Right cardiac atrium (tissue), 5 donors: ENCODE measurements around the gene CPA5. TPM values are rescaled to one million over a fixed set of nuclear protein-coding genes. Genes with fewer than 3 reads are reported as not detected.
"Not testable (repeated sequence)": the region's sequence is repeated elsewhere in the genome, so short reads cannot be mapped to it uniquely, and the experiment has no call there.

Source experiments
- ATAC-seq, 2 donors: fragments of 200-7000 bp; cut with Tn5 transposase; one replicate each; pipeline versions ENCODE4 v1.8.0 to v1.9.1; 2020; ENCODE audit warnings: moderate library complexity in 2 of 2, mild to moderate bottlenecking in 1 of 2
- DNase-seq, 3 donors: peaks; one replicate each; pipeline ENCODE4 v3.0.0-alpha.2; 2020
- H3K27ac ChIP-seq: one replicate; pipeline ENCODE4 v1.5.1; 2013; ENCODE audit warnings: mild to moderate bottlenecking, low read length, control low read depth, moderate library complexity
- H3K27me3 ChIP-seq: one replicate; pipeline ENCODE4 v1.6.1; 2013; ENCODE audit not compliant: control insufficient read depth, insufficient read depth
- H3K4me1 ChIP-seq: one replicate; pipeline ENCODE4 v1.6.1; 2013; ENCODE audit warnings: low read length; ENCODE audit not compliant: control insufficient read depth, insufficient read depth
- H3K4me3 ChIP-seq: one replicate; pipeline ENCODE4 v1.5.1; 2013; ENCODE audit warnings: low read length, control low read depth
- H3K9me3 ChIP-seq: one replicate; pipeline ENCODE4 v1.6.1; 2013; ENCODE audit warnings: low read length; ENCODE audit not compliant: control insufficient read depth
- WGBS: extraction: QIAGEN DNeasy Blood & Tissue Kit; methylation state at CpG from one replicate; pipeline ENCODE4 v1.1.7; 2013; 5-methylcytosine and 5-hydroxymethylcytosine counted together
- intact Hi-C, 4 donors: fragments of 100-400 bp; cut with DNase I; formaldehyde crosslinking; loops; one replicate each; pipeline versions ENCODE4 v1.11.0 to v1.14.0; 2022 to 2023
- polyA plus RNA-seq: library from polyadenylated mRNA; stranded (reverse); fragments of 200-250 nt; gene quantifications from one replicate; pipeline ENCODE4 v1.2.3, GENCODE V29; 2013
- total RNA-seq, 4 donors: library from RNA; stranded (reverse); fragmentation: NEBNext Ultra II Directional; extraction: Animal tissue kit (Norgen Biotek cat#: 25700); gene quantifications; one replicate each; pipeline ENCODE4 v1.2.1, GENCODE V29; 2021
- donor health status: healthy with polysubstance abuse.
- donor health status: DM: no; HTN: yes; CAD: no.
- donor health status: DM: no; HTN: no; CAD: no.
- donor health status: DM: no; HTN: yes; CAD: no; lungs with severe emphysema.
- donor health status: DM: yes; HTN: yes; CAD: no.

CPA5 gene
- total and polyA plus RNA-seq, 5 donors: not detected

DNA sequence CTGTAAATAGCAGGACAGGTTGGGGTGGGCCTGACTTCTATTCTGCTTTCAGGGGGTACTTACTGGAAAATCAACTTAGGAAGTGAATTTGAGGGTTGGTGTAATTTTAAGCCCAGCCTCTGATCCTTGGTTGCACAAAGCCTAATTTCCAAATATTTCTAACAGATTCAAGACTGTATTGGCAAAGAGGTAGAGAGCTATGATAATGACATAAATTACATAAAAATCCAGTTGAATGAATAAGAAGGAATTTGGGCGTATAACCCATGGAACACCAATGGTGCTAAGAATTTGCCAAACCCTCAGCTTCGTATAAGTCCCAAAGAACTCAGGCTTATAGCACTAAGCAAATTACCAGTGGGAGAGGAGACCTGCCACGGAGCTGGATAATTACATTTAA lies 39.7 kb upstream of the CPA5 start:
- 90% methylated on average over 3 of the region's 3 CpGs for WGBS
- no peaks in the 10 kb centered on the region for H3K9me3 ChIP-seq
- intact Hi-C loops: no loop called here
- no peak for DNase-seq
- H3K27ac ChIP-seq: no peak overlapping the region
- no peak overlapping the region for H3K4me3 ChIP-seq
- no peak for ATAC-seq
- no peaks in the 10 kb centered on the region for H3K27me3 ChIP-seq
- no peaks in the 10 kb centered on the region for H3K4me1 ChIP-seq

DNA sequence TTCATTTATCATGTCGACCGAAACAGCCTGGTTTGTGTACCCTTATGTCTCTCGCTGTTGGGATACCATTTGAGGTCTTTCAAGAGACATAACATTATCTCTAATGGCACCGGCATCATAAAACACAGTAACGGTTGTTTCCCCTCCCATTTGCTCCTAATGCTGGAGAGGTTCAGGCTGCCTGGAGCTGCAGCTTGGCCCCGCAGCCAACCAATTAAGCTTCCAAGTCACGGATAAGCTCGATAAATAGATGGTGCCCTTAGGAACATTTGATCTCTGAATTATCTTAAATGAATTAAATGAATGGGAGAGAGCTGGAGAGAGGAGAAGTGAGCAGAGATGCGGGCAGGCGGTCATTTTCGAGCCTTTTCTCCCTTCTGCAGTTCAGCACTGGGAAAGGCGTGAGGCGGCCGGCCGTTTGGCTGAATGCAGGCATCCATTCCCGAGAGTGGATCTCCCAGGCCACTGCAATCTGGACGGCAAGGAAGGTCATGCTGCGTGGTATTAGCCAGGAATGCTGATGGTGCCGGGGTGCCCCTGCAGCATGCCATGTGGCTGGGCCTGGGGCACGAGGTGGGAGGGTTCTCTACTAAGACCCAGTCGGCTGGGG lies 39.1 kb upstream of the CPA5 start:
- no peak for DNase-seq
- Histone ChIP-seq H3K27me3 (no peaks in the 10 kb centered on the region), H3K4me1 (no peaks in the 10 kb centered on the region), H3K27ac (no peak overlapping the region), H3K4me3 (no peak overlapping the region), H3K9me3 (no peaks in the 10 kb centered on the region)
- intact Hi-C loops: no loop called here
- no peak for ATAC-seq
- 82% methylated on average over 21 of the region's 21 CpGs for WGBS

DNA sequence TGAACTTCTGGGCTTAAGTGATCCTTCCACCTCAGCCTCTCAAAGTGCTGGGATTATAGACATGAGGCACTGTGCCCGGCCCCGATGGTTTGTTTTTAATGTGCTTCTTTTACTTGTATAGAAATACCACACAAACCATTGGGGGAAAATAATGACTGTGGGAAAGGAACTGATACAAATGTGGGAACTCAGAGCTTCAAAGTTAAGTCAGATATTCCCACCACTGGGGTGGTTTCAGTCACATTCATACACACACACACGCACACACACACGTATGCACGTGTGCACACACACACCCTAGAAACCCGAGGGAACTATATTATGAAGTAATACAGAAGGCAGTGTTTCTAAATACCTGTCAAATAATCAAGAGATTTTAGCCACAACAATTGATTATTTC lies 34.6 kb upstream of the CPA5 start:
- Histone ChIP-seq H3K4me1 (no peaks in the 10 kb centered on the region), H3K27ac (no peak overlapping the region), H3K9me3 (no peaks in the 10 kb centered on the region), H3K27me3 (no peaks in the 10 kb centered on the region), H3K4me3 (no peak overlapping the region)
- ATAC-seq: no peak
- WGBS: 81% methylated on average over 6 of the region's 6 CpGs
- DNase-seq: no peak
- intact Hi-C loops: no loop called here

DNA sequence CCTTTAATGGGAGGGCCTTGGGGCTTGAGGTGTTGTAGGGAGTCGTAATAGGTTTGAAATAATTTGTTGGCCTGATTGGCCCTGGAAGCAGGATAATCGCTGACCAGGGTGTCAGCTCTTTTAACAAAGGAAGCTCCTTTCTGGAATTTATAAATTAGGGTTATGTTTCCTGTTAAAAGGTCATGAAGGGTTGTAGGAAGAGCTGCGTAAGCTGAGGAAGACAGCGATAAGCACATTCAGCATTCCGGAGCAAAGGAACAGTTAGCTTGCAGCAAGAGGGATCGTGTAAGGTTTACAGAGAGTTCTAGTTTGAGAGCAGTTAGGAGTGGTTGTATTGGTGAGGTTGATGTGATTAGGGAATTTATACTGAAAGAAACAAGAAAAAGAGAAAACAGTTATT lies 30.3 kb upstream of the CPA5 start:
- Histone ChIP-seq H3K27me3 (no peaks in the 10 kb centered on the region), H3K9me3 (no peaks in the 10 kb centered on the region), H3K4me3 (no peak overlapping the region), H3K4me1 (no peaks in the 10 kb centered on the region), H3K27ac (no peak overlapping the region)
- ATAC-seq (no peak), DNase-seq (no peak)
- 70% methylated on average over 6 of the region's 6 CpGs for WGBS
- intact Hi-C loops: no loop called here

DNA sequence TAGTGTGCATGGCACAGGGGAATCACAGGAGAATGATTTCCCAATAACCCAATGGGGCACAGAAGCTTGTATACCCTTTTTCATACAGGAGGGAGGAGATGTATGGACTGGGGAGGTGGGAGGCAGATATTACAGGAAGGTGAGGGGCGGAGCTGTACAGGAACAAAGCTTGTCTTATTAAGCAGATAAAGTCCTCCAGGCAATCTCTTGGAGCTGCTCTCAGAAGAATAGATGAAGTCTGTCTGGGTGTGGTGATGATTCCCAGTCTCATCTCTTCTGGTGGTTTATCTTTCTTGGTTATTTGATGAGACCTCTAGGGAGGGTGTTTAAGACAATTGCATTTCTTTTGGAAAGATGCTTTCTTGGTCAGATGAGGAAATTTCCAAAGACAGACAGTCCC lies 25.1 kb upstream of the CPA5 start:
- no peak for ATAC-seq
- Histone ChIP-seq H3K27ac (no peak overlapping the region), H3K9me3 (no peaks in the 10 kb centered on the region), H3K4me1 (no peaks in the 10 kb centered on the region), H3K4me3 (no peak overlapping the region), H3K27me3 (no peaks in the 10 kb centered on the region)
- DNase-seq: no peak
- WGBS: 95% methylated on average over 1 of the region's 1 CpG
- intact Hi-C loops: no loop called here

DNA sequence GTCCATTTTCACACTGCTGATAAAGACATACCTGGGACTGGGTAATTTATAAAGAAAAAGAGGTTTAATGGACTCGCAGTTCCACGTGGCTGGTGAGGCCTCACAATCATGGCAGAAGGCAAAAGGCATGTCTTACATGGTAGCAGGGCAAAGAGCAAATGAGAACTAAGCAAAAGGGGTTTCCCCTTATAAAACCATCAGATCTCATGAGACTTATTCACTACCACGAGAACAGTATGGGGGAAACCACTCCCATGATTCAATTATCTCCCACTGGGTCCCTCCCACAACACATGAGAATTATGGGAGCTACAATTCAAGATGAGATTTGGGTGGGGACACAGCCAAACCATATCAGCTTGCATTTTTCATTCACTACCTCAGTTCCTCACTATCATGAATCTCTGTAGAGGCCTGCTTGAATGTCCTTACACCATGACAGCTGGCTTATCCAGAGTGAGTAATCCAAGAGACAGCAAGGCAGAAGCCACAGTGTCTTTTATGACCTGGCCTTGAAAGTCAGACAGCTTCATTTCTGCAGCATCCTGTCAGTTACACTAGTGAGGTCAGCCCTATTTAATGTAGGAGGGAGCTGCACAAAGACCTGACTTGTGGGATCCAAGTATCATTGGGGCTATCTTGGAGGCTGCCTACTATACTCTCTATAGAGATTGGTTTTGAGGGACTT lies 22.9 kb upstream of the CPA5 start:
- DNase-seq, ATAC-seq, H3K4me1 ChIP-seq, intact Hi-C loops, H3K27me3 ChIP-seq, H3K27ac ChIP-seq, H3K4me3 ChIP-seq, H3K9me3 ChIP-seq: not testable (repeated sequence)
- 76% methylated on average over 3 of the region's 3 CpGs for WGBS

DNA sequence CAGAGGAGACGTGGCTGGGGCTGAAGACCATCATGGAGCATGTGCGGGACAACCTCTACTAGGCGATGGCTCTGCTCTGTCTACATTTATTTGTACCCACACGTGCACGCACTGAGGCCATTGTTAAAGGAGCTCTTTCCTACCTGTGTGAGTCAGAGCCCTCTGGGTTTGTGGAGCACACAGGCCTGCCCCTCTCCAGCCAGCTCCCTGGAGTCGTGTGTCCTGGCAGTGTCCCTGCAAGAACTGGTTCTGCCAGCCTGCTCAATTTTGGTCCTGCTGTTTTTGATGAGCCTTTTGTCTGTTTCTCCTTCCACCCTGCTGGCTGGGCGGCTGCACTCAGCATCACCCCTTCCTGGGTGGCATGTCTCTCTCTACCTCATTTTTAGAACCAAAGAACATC lies 22.0 kb upstream of the CPA5 start:
- Histone ChIP-seq H3K27me3 (no peaks in the 10 kb centered on the region), H3K9me3 (no peaks in the 10 kb centered on the region), H3K4me3 (no peak overlapping the region), H3K4me1 (no peaks in the 10 kb centered on the region), H3K27ac (no peak overlapping the region)
- DNase-seq (no peak), ATAC-seq (peak in 1 of 2 donors; percentile 31)
- intact Hi-C loops: no loop called here
- WGBS: 94% methylated on average over 7 of the region's 7 CpGs

DNA sequence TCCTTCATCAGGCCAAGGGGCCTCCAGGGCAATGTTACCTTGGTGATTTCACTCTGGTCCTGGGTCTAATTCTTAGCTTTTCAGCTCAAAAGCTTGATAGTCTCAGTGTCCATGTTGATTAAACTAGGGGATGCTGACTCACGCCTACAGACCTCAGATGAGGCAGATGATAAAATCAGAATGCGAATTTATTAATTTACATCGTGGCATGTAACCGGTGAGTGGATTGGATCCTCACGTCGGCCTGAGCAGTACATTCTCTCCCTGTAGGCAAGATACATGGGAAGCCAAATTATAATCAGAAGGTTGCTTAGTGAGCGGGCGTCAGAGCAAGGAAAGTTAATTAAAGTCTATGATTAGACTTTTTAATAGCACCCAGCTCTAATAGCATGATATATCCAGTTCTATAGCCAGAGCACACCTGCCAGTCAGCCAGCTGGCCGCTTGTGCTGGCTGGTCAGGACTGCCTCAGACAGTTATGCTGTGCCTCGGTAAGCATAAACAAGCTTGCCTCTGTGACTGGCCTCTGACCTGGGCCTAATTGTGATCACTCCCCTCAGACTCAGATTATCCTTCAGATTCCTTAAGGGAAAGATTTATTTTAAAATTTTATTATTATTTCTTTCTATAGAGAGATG lies 20.2 kb upstream of the CPA5 start:
- DNase-seq: no peak
- no peaks in the 10 kb centered on the region for H3K9me3 ChIP-seq
- no peaks in the 10 kb centered on the region for H3K27me3 ChIP-seq
- H3K4me3 ChIP-seq: no peak overlapping the region
- ATAC-seq: no peak
- 92% methylated on average over 10 of the region's 10 CpGs for WGBS
- H3K4me1 ChIP-seq: no peaks in the 10 kb centered on the region
- no peak overlapping the region for H3K27ac ChIP-seq
- intact Hi-C loops: no loop called here

DNA sequence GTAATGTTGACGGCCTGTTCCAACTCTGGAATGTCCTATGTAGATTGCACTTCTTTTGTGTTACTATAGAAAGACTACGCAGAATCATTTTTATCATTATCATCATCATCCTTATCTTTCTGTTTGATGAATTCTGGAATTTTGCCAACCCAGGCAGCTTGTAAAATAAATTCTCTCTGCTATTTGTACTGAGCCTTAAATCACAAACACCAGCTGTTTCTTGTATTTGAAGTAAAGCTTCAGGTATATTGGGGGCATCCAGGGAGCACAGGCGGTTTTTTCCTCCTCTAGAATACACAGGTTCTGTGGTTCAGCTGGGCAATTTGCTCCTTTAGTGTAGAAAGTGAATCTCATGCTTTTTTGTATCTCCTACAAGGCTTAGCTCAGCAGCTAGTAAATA lies 14.9 kb upstream of the CPA5 start:
- Histone ChIP-seq H3K9me3 (no peaks in the 10 kb centered on the region), H3K27ac (no peak overlapping the region), H3K4me3 (no peak overlapping the region), H3K27me3 (no peaks in the 10 kb centered on the region), H3K4me1 (no peaks in the 10 kb centered on the region)
- intact Hi-C loops: no loop called here
- no peak for DNase-seq
- ATAC-seq: no peak
- 78% methylated on average over 3 of the region's 3 CpGs for WGBS

DNA sequence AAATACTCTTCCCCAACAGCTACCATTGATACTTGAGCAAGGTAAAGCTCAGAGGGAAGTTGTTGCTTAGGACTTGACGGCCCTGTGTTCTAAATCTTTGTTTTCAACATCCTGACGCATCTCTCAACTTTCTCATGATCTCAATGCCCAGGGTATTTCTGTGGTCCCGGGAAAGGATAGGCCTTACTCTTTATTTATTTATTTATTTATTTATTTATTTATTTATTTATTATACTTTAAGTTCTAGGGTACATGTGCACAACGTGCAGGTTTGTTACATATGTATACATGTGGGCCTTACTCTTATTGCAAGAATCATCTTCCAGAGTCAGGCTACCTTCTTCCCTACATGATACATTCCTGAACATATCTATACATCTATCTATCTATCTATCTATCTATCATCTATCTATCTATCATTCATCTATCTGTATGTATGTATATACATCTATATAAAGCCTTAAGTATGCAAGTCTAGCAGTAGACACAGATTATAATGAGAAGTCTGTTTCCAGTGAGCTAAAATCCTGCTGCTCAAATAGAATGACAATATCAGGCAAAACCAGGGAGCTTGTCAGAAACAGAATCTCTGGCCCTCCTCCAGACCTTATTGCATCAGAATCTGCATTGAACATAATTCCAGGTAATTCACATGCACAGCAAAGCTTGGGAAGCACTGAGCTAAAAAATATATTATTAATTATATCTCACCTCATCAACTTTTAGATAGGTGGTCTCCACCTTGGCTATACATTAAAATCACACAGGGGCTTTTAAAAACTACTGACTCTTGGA lies 12.2 kb upstream of the CPA5 start:
- H3K9me3 ChIP-seq: no peaks in the 10 kb centered on the region
- intact Hi-C loops: no loop called here
- no peak overlapping the region for H3K27ac ChIP-seq
- no peaks in the 10 kb centered on the region for H3K4me1 ChIP-seq
- DNase-seq (no peak), ATAC-seq (no peak)
- WGBS: 92% methylated on average over 4 of the region's 4 CpGs
- H3K27me3 ChIP-seq: no peaks in the 10 kb centered on the region
- H3K4me3 ChIP-seq: no peak overlapping the region

DNA sequence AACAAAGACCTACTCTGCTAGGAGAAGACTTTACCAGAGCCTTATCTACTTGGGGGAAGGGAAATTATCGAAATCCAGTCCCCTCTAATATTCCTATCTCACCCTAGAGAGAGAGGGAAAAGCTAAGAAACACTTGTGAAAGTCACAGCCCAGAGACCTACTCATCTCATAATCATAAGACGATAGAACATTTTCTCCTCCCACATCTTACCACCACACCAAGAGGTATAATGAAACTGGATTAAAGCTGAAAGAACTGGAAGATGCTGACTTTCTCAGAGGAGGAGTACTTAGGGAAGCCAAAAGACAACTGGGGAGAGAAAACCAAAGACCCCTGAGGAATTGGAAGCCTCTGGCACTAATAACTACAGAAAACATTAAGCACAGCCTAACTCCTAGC lies 10.8 kb upstream of the CPA5 start:
- intact Hi-C loops: no loop called here
- WGBS: 59% methylated on average over 2 of the region's 2 CpGs
- no peaks in the 10 kb centered on the region for H3K4me1 ChIP-seq

More for the DNA sequence above, 10.8 kb upstream of the CPA5 start:
- Histone ChIP-seq H3K4me3 (no peak overlapping the region), H3K27ac (no peak overlapping the region), H3K9me3 (no peaks in the 10 kb centered on the region), H3K27me3 (no peaks in the 10 kb centered on the region)
- DNase-seq (no peak), ATAC-seq (no peak)
